GF-D8 (cell line): ENCODE results near the gene KIN.
A peak's percentile ranks its signal among the peaks of the same experiment; 100 is the strongest.
"Not testable (repeated sequence)": the region's sequence is repeated elsewhere in the genome, so short reads cannot be mapped to it uniquely, and the experiment has no call there.

ENCODE experiments used
- DNase-seq: peaks from one replicate; lab custom pipeline; 2025; lab: John Stamatoyannopoulos, UW

KIN gene

GRCh38 chr10:7794251-7795026 is 6.6 kb upstream of the KIN start:
- DNase-seq: no peak

GRCh38 chr10:7792541-7792940 is 4.7 kb upstream of the KIN start:
- DNase-seq: no peak

GRCh38 chr10:7789390-7789789 is 1.6 kb upstream of the KIN start:
- DNase-seq: no peak

- DNase-seq: no peak
Measured at GRCh38 chr10:7788639-7789286, 970 bp upstream of the KIN start.

GRCh38 chr10:7787150-7787856 is 490 bp downstream of the KIN start:
- DNase-seq: no peak

GRCh38 chr10:7786430-7786829 is 1.4 kb downstream of the KIN start:
- DNase-seq: no peak

- DNase-seq: not testable (repeated sequence)
Measured at GRCh38 chr10:7782194-7782593, 5.6 kb downstream of the KIN start.

- DNase-seq: no peak
Measured at GRCh38 chr10:7776777-7777176, 11.0 kb downstream of the KIN start.

- DNase-seq: no peak
Measured at GRCh38 chr10:7773845-7774801, 13.7 kb downstream of the KIN start.

GRCh38 chr10:7768417-7768816 is 19.4 kb downstream of the KIN start:
- no peak for DNase-seq

GRCh38 chr10:7767209-7767608 is 20.6 kb downstream of the KIN start:
- no peak for DNase-seq

GRCh38 chr10:7766241-7766640 is 21.6 kb downstream of the KIN start:
- DNase-seq: no peak

GRCh38 chr10:7763929-7764328 is 23.9 kb downstream of the KIN start:
- peak; percentile 85 for DNase-seq

- DNase-seq: peak; percentile 6
Measured at GRCh38 chr10:7756360-7756992, 31.3 kb downstream of the KIN start.

- no peak for DNase-seq
Measured at GRCh38 chr10:7755103-7755502, 32.7 kb downstream of the KIN start.

- DNase-seq: no peak
Measured at GRCh38 chr10:7752251-7752650, 35.5 kb downstream of the KIN start.

- no peak for DNase-seq
Measured at GRCh38 chr10:7750222-7750621, 37.6 kb downstream of the KIN start.

- not testable (repeated sequence) for DNase-seq
Measured at GRCh38 chr10:7748637-7749036, 39.2 kb downstream of the KIN start.

- no peak for DNase-seq
Measured at GRCh38 chr10:7744307-7744706, 43.5 kb downstream of the KIN start.

- DNase-seq: no peak
Measured at GRCh38 chr10:7738536-7739407, 49.0 kb downstream of the KIN start.
